Loucy (cell line): ENCODE results near the gene ABCG1.

Source experiments
- EZH2phosphoT487 ChIP-seq: fragments of 200-600 bp; IDR thresholded peaks from 2 replicates; pipeline ENCODE4 v1.6.1; 2018; ENCODE audit warnings: antibody characterized with exemption, mild to moderate bottlenecking, moderate library complexity, borderline replicate concordance
- TF ChIP-seq, protein P1 (sequence below): fragments of 200-600 bp; sonication (generic); conservative IDR thresholded peaks from 2 replicates; pipeline ENCODE4 v1.5.1; 2014; ENCODE audit warnings: mild to moderate bottlenecking, antibody characterized with exemption, low read length

DNA sequence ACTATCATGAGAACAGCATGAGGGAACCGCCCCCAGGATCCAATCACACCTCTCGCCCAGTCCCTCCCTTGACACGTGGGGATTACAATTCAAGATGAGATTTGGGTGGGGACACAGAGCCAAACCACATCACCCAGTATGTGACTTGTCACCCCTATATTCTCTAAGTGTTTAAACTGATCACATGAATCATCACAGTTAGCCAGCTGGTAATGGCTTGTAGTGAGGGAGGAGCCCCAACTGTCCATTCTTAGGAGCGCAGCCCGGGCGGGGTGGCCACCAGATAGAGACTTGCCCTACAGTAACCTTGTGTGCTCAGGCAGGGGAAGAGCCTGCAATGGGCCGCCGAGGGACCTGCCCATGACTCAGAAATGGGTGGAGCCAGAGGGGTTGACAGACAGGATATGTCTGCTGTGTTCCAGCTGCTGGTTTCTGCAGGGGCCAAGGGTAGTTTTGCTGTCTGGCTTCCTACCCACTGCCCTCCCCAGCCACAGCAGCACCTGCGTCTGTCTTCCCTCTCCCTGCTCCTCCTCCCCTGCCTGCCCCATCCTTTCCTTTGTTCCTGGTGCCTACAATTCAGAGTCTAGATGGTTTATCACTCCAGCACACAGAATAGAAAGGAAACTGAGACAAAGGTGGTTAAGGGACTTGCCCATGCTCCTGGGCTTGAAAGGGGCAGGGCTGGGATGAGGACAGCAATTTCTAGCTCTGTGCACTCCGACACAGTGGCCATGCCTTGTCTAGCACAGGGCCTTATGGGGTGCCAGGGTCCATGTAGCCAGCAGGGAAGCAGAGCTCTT is 9.2 kb downstream of the ABCG1 start:
- TF ChIP-seq, protein P1, sequence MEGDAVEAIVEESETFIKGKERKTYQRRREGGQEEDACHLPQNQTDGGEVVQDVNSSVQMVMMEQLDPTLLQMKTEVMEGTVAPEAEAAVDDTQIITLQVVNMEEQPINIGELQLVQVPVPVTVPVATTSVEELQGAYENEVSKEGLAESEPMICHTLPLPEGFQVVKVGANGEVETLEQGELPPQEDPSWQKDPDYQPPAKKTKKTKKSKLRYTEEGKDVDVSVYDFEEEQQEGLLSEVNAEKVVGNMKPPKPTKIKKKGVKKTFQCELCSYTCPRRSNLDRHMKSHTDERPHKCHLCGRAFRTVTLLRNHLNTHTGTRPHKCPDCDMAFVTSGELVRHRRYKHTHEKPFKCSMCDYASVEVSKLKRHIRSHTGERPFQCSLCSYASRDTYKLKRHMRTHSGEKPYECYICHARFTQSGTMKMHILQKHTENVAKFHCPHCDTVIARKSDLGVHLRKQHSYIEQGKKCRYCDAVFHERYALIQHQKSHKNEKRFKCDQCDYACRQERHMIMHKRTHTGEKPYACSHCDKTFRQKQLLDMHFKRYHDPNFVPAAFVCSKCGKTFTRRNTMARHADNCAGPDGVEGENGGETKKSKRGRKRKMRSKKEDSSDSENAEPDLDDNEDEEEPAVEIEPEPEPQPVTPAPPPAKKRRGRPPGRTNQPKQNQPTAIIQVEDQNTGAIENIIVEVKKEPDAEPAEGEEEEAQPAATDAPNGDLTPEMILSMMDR = no peak
- no peak for TF ChIP-seq EZH2phosphoT487
